NCI-H1694 treated with DMSO at 0.1 percent for 48 hours (cell line): Measurements from ENCODE around the gene DNAJC1.

Experiments used
- DNase-seq: peaks from one replicate; lab custom pipeline; 2025; lab: John Stamatoyannopoulos, UW

Gene DNAJC1

DNA sequence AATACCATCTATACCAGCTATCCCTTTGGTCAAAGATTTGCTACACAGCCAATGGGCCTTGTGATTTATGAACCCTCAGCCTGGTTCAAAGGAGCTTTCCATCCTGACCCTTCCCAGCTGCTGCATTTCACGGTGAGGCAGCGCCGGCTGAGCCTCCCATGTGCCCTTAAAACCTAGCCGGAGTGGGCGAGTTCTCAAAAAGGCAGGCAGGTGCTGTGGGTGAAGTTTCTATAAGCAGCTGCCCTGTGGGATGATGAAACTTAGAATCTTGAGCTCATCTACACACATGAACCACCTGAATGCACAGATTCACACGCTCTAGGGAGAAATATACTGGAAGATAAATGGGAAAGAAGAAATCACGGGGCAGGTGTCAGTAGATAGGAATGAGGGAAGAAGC, 244.8 kb downstream of the DNAJC1 start:
- no peak for DNase-seq

DNA sequence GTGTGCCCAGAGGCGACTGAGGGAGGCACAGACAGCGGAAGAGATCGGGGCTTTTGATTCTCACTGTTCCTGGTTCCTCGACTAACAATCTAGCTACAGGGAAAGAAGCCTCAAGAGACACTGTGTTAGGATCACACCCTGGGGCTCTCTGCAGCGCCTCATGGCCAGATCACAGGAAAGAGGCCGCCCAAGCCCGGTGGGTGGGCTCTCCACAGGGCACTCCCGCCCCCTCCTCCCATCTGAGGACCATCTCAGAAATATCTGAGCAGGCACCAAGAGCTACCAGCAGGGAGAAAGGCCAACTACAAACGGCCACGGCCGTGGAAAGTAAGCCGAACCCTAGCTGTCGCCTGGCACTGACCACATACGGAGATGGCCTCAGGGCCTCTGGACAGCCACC, 245.3 kb downstream of the DNAJC1 start:
- no peak for DNase-seq

GRCh38 chr10:21757185-21757901, 246.2 kb downstream of the DNAJC1 start:
- DNase-seq = no peak

- DNase-seq = no peak
These were observed 246.8 kb downstream of the DNAJC1 start for GRCh38 chr10:21756707-21757106.

DNA sequence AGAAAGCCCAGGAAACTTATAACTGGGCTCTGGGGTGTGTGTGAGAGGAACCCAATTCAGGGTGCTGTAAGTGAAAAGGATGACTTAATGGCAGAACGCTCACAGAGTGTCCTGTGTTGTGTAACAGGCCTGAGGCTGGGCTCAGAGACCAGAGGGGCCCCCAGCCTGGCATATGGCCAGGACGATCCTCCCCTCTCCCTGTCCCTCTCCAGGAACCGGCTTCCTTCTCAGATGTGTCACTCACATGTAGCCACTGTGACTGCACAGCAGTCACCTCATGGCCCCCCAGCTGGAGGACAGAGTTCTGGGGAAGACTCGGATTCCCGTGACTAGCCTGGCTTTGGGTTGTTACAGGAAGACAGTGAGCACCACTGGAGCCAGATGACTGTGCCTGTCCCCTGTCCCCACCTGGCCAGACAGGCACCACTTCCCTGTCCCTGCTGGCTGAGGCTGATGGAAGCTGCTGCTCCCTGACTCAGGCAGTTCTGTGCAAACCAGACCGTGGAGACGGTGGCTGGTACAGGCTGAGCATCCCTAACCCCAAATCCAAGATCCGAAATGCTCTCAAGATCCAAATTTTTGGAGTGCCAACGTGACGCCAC, 249.0 kb downstream of the DNAJC1 start:
- no peak for DNase-seq

- DNase-seq = no peak
These were observed 249.8 kb downstream of the DNAJC1 start for GRCh38 chr10:21753497-21754270.

- DNase-seq = no peak
These were observed 251.9 kb downstream of the DNAJC1 start for GRCh38 chr10:21751341-21752310.

DNA sequence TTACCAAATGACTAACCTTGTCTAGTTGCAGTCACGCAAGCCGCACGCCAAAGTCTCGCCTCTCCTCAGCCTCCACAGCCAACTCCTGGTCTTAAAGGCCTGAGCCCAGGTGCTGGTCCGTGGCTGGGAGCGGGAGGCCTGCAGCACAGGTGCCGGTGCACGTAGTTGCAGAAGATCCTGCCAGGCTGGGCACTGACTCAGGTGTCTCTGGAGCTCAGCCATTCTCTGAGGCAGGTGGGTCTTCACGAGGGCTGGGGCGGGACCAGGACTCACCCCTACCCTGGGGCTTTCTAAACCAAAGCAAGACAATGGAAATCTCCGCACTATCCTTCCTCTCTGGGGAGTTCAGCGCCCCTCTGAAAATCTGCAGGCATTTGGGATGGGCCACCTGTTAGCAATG, 253.1 kb downstream of the DNAJC1 start:
- DNase-seq = no peak

DNA sequence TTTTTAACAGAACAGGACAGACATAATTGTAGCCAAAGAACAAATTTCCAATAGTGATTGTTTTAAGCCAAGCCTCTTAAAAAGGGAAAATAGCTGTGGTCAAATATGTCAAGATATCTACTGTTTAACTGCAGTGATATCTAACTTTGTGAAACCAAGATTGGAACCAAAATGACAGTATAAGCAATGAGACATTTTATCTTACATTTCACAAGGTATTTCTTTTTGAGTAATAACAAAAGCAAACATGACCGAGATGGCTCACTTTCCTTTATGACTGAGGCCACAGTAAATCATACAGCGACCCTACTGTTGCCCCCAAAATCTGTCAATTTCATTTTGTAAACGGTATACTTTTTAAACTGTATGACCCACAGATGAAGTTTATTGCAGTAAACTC, 253.7 kb downstream of the DNAJC1 start:
- no peak for DNase-seq

GRCh38 chr10:21747809-21748208, 255.7 kb downstream of the DNAJC1 start:
- DNase-seq = no peak

- no peak for DNase-seq
These were observed 257.4 kb downstream of the DNAJC1 start for GRCh38 chr10:21746118-21746517.

DNA sequence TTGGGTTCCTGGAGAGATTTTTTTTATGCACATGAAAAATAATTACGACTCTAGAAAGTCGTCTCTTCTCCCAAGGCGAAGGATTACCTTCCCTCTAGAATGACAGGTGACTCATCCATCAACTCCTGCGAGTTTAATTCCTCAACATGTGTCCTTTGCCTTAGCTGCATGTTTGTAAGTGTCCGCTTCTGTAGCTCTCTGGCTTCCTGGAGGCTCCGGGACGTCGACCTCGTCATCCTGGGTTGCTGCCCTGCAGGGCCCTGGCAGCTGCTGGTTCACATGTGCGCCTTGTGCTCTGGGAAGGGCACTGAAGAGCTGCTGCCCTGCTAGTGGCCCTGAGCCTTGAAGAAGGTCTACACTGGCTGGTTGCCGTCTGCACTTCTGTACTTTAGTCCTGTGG, 259.3 kb downstream of the DNAJC1 start:
- no peak for DNase-seq

DNA sequence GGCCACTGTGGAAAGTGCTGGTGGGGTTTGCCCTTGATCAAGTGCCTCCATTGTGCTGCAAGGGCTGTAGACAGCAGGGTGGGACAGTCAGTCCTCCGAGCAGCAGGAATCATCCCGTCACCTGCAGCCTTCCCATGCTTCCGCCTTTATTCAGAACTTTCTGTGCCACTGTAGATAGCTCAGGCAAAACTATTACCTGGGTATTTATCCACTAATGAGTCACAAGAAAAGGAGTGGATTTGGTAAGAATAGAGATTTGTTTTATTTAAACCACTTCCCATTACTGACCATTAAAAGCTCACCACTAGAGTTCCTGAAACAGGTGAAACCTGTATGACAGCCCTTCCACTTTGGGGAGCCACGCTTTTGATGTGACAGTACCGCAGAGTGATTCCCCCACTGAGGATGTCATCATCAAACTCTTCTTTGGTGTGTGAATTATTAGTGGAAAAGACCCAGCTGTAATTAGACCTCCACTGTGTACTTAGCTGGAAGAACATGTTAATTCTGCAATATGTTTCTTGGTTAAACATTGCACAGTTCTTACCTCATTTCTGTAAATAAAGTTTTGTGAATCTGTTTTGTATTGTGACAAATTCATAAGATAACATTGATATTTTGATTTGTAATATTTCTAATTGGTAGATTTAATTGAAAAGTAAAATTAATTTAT, 260.7 kb downstream of the DNAJC1 start:
- DNase-seq = no peak

- DNase-seq = no peak
These were observed 262.5 kb downstream of the DNAJC1 start for GRCh38 chr10:21740989-21741388.

DNA sequence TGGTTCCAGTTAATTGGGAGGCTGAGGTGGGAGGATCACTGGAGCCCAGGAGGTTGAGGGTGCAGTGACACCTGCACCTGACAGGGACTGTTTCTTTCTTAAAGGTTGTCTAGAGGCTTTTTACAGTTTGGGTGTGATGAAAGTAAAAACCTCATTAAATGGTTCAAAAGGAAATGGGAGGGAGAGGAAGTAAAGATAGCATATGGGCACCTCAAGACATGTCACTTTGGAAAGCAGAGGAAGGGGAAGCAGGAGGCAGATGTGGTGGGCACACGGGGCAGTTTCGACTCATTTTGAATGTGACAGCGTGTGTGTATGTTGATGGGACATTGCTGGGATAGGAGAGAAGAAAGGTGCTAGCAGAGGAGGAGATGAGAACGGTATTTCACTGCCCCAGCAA, 266.4 kb downstream of the DNAJC1 start:
- no peak for DNase-seq

- DNase-seq = no peak
These were observed 269.8 kb downstream of the DNAJC1 start for GRCh38 chr10:21733710-21734109.

GRCh38 chr10:21732067-21732772, 271.3 kb downstream of the DNAJC1 start:
- peak; percentile 56 for DNase-seq

- DNase-seq = no peak
These were observed 274.9 kb downstream of the DNAJC1 start for GRCh38 chr10:21728618-21729017.

GRCh38 chr10:21727452-21728168, 275.9 kb downstream of the DNAJC1 start:
- DNase-seq = no peak

GRCh38 chr10:21726601-21727225, 276.8 kb downstream of the DNAJC1 start:
- no peak for DNase-seq
